Measurements from ENCODE around the gene CELSR1. TPM values are rescaled to one million over a fixed set of nuclear protein-coding genes. Genes with fewer than 3 reads are reported as not detected.
"Not testable (repeated sequence)": the region's sequence is repeated elsewhere in the genome, so short reads cannot be mapped to it uniquely, and the experiment has no call there.

CELSR1 gene
- total RNA-seq, 1 donor from 2014 or later = 32.9 TPM

GRCh38 chr22:46399251-46400024 is 138.0 kb downstream of the CELSR1 start:
- H3K27ac ChIP-seq = no peak overlapping the region
- H3K4me1 ChIP-seq = no peaks in the 10 kb centered on the region
- H3K4me3 ChIP-seq = no peak overlapping the region
- intact Hi-C loops (cut with DNase I) = no loop called here
- TF ChIP-seq POLR2AphosphoS5 (IDR thresholded peaks at IDR 0.05; ENCODE audit: insufficient read depth in 1 of 2, low read depth in 1 of 2) (no peak), POLR2A (IDR thresholded peaks at IDR 0.05) (no peak), CTCF (IDR thresholded peaks at IDR 0.05) (no peak)
- H3K27me3 ChIP-seq = no peaks in the 10 kb centered on the region
- H3K36me3 ChIP-seq = peaks cover 0 to 7% of the 10 kb centered on the region in 2 donors
- H3K9me3 ChIP-seq = no peaks in the 10 kb centered on the region
- no peak for DNase-seq (ENCODE audit: extremely low spot score in 2 of 2)

- Histone ChIP-seq H3K36me3 (peaks cover 0 to 7% of the 10 kb centered on the region in 2 donors), H3K4me1 (no peaks in the 10 kb centered on the region), H3K4me3 (no peak overlapping the region), H3K9me3 (no peaks in the 10 kb centered on the region), H3K27me3 (no peaks in the 10 kb centered on the region), H3K27ac (no peak overlapping the region)
- TF ChIP-seq POLR2A (IDR thresholded peaks at IDR 0.05) (no peak), POLR2AphosphoS5 (IDR thresholded peaks at IDR 0.05; ENCODE audit: insufficient read depth in 1 of 2, low read depth in 1 of 2) (no peak), CTCF (IDR thresholded peaks at IDR 0.05) (no peak)
- no peak for DNase-seq (ENCODE audit: extremely low spot score in 2 of 2)
- intact Hi-C loops (cut with DNase I) = no loop called here
Measured at GRCh38 chr22:46397951-46398350, 139.5 kb downstream of the CELSR1 start.

GRCh38 chr22:46397514-46397913 is 139.9 kb downstream of the CELSR1 start:
- Histone ChIP-seq H3K36me3 (peaks cover 0 to 7% of the 10 kb centered on the region in 2 donors), H3K27ac (no peak overlapping the region), H3K4me3 (no peak overlapping the region), H3K27me3 (no peaks in the 10 kb centered on the region), H3K4me1 (no peaks in the 10 kb centered on the region), H3K9me3 (no peaks in the 10 kb centered on the region)
- TF ChIP-seq CTCF (IDR thresholded peaks at IDR 0.05) (no peak), POLR2A (IDR thresholded peaks at IDR 0.05) (no peak), POLR2AphosphoS5 (IDR thresholded peaks at IDR 0.05; ENCODE audit: insufficient read depth in 1 of 2, low read depth in 1 of 2) (no peak)
- DNase-seq (ENCODE audit: extremely low spot score in 2 of 2) = no peak
- intact Hi-C loops (cut with DNase I) = no loop called here

GRCh38 chr22:46397049-46397448 is 140.4 kb downstream of the CELSR1 start:
- H3K27ac ChIP-seq; H3K27me3 ChIP-seq; H3K36me3 ChIP-seq; H3K9me3 ChIP-seq; H3K4me3 ChIP-seq; H3K4me1 ChIP-seq; DNase-seq (ENCODE audit: extremely low spot score in 2 of 2); intact Hi-C loops (cut with DNase I): not testable (repeated sequence)

- no peak overlapping the region for H3K4me3 ChIP-seq
- H3K9me3 ChIP-seq = no peaks in the 10 kb centered on the region
- no peaks in the 10 kb centered on the region for H3K27me3 ChIP-seq
- intact Hi-C loops (cut with DNase I) = no loop called here
- peaks cover 0 to 7% of the 10 kb centered on the region in 2 donors for H3K36me3 ChIP-seq
- no peak for TF ChIP-seq POLR2AphosphoS5 (IDR thresholded peaks at IDR 0.05; ENCODE audit: insufficient read depth in 1 of 2, low read depth in 1 of 2)
- TF ChIP-seq CTCF (IDR thresholded peaks at IDR 0.05) = no peak
- TF ChIP-seq POLR2A (IDR thresholded peaks at IDR 0.05) = no peak
- DNase-seq (ENCODE audit: extremely low spot score in 2 of 2) = no peak
- no peaks in the 10 kb centered on the region for H3K4me1 ChIP-seq
- no peak overlapping the region for H3K27ac ChIP-seq
Measured at GRCh38 chr22:46395145-46395544, 142.3 kb downstream of the CELSR1 start.

All from vagina (tissue), 2 donors.